CD8-positive, alpha-beta memory T cell (primary cell): ENCODE data around the gene SLC39A11. TPM values are rescaled to one million over a fixed set of nuclear protein-coding genes. Genes with fewer than 3 reads are reported as not detected.

Source experiments
- CTCF ChIA-PET: fragments of 350-600 bp; sonication (Branson Sonifier 250); formaldehyde crosslinking; loops from one replicate; lab custom pipeline; 2021; ENCODE audit warnings: antibody characterized with exemption; lab: Charles Lee
- POLR2A ChIA-PET: fragments of 350-600 bp; sonication (Branson Sonifier 250); formaldehyde crosslinking; loops from one replicate; lab custom pipeline; 2021; ENCODE audit warnings: antibody characterized with exemption; lab: Charles Lee
- DNase-seq, 5 donors: peaks; one replicate each; pipeline versions ENCODE4 v3.0.0 to v3.0.0-alpha.2; 2020 to 2022; ENCODE audit warnings: mixed read lengths in 1 of 5
- H3K27ac ChIP-seq: one replicate; pipeline ENCODE4 v1.7.0; 2013; ENCODE audit warnings: low read depth, mild to moderate bottlenecking, low read length, moderate library complexity
- H3K27me3 ChIP-seq: 2 replicates; pipeline ENCODE4 v1.7.0; 2013; ENCODE audit warnings: low read length, mild to moderate bottlenecking; ENCODE audit not compliant: insufficient read depth, poor library complexity, severe bottlenecking
- H3K36me3 ChIP-seq: 2 replicates; pipeline ENCODE4 v1.7.0; 2013; ENCODE audit warnings: mild to moderate bottlenecking, low read length, moderate library complexity; ENCODE audit not compliant: insufficient read depth
- H3K4me1 ChIP-seq: 2 replicates; pipeline ENCODE4 v1.7.0; 2013; ENCODE audit warnings: mild to moderate bottlenecking, low read length, moderate library complexity; ENCODE audit not compliant: insufficient read depth
- H3K4me3 ChIP-seq: 2 replicates; pipeline ENCODE4 v1.7.0; 2013; ENCODE audit warnings: mild to moderate bottlenecking, low read length
- H3K9me3 ChIP-seq: 2 replicates; pipeline ENCODE4 v1.7.0; 2013; ENCODE audit warnings: mild to moderate bottlenecking, low read length
- H3K27ac Mint-ChIP-seq, 8 donors: one replicate each; pipeline ENCODE4 v1.8.0; 2020 to 2021; ENCODE audit warnings: mixed read lengths in 8 of 8, mild to moderate bottlenecking in 6 of 8, inconsistent platforms in 3 of 8, moderate library complexity in 3 of 8
- H3K27me3 Mint-ChIP-seq, 2 donors: one replicate each; pipeline ENCODE4 v1.8.0; 2020 to 2021; ENCODE audit warnings: mixed read lengths in 2 of 2, mild to moderate bottlenecking in 1 of 2, moderate library complexity in 1 of 2
- H3K36me3 Mint-ChIP-seq, 3 donors: one replicate each; pipeline ENCODE4 v1.8.0; 2020 to 2021; ENCODE audit warnings: mixed read lengths in 3 of 3, inconsistent platforms in 1 of 3, mild to moderate bottlenecking in 1 of 3
- H3K4me1 Mint-ChIP-seq, 3 donors: one replicate each; pipeline ENCODE4 v1.8.0; 2020 to 2021; ENCODE audit warnings: mixed read lengths in 3 of 3, inconsistent platforms in 1 of 3, mild to moderate bottlenecking in 1 of 3
- H3K4me3 Mint-ChIP-seq, 7 donors: one replicate each; pipeline ENCODE4 v1.8.0; 2020 to 2021; ENCODE audit warnings: mixed read lengths in 7 of 7, mild to moderate bottlenecking in 6 of 7, moderate library complexity in 4 of 7, inconsistent platforms in 2 of 7
- H3K9me3 Mint-ChIP-seq, 5 donors: one replicate each; pipeline ENCODE4 v1.8.0; 2020 to 2022; ENCODE audit warnings: mixed read lengths in 5 of 5, mild to moderate bottlenecking in 3 of 5, moderate library complexity in 2 of 5, inconsistent platforms in 1 of 5
- polyA plus RNA-seq: library from polyadenylated mRNA; unstranded; fragments of 300-500 nt; fragmentation: Illumina TruSeq; gene quantifications from one replicate; pipeline ENCODE4 v1.2.3, GENCODE V29; 2021
- total RNA-seq, 2 experiments: library from RNA; stranded (reverse); gene quantifications; one replicate each; pipeline ENCODE4 v1.2.3, GENCODE V29; 2021

Gene SLC39A11
- total and polyA plus RNA-seq, 3 experiments from 2014 or later, result 13.1 to 18.5 (median 17.2) TPM

DNA sequence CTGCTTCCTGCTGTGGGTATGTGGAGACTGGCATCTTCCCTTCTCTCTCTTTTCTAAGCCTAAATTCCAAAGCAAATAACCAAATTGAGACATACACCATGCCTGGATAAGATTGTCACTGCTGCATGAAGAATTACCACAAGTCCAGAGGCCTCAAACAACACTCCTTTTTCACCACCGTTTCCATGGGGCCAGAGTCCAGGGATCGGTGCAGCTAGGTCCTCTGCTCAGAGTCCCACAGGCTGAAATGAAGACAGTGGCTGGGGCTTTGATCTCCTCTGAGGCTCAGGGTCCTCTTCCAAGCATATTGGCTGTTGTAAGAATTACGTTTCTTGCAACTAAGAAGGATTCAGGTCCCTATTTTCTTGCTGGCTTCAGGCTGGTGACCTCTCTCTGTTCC lies 130.4 kb downstream of the SLC39A11 start:
- Mint-ChIP-seq H3K27me3 (peaks cover 0 to 3% of the 10 kb centered on the region in 2 donors), H3K9me3 (peaks cover 0 to 4% (median 2%) of the 10 kb centered on the region in 5 donors), H3K4me3 (no peak overlapping the region), H3K36me3 (peaks cover 0 to 3% (median 0%) of the 10 kb centered on the region in 3 donors), H3K27ac (no peak overlapping the region), H3K4me1 (no peaks in the 10 kb centered on the region)
- POLR2A ChIA-PET, result no interaction called here
- Histone ChIP-seq H3K9me3 (no peaks in the 10 kb centered on the region), H3K27me3 (no peaks in the 10 kb centered on the region), H3K4me1 (no peaks in the 10 kb centered on the region), H3K36me3 (no peaks in the 10 kb centered on the region), H3K27ac (no peak overlapping the region), H3K4me3 (no peak overlapping the region)
- DNase-seq, result no peak
- CTCF ChIA-PET, result no interaction called here

DNA sequence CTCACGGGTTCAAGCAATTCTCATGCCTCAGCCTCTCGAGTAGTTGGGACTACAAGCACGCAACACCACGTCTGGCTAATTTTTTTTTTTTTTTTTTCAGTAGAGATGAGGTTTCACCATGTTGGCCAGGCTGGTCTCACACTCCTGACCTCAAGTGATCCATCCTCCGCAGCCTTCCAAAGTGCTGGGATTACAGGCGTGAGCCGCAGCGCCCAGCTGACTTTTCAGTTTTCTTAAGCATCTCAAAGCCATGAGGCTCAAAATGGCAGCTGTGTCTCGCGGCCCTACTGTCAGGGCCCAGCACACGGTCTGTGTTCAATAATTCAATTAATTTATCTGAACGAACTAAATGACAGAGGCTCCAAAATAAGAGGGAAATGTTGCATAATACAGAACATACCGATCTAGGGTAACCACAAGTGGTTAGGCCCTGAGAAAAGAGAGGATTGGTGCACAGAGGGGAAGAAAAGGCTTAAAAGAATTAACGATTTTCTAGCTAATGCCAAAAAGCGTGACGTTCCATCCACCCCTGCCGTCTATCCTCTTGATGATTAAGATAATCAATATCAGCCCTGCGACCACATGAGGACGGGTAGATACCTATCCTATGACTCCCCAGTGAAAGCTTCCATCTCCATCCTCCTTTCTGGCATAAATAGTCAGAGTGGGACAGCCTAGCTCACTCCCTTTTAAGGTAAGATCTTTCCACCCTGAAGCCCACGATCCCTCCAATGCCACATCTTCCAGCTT lies 136.9 kb downstream of the SLC39A11 start:
- Histone ChIP-seq H3K4me3 (no peak overlapping the region), H3K27ac (no peak overlapping the region), H3K4me1 (no peaks in the 10 kb centered on the region), H3K36me3 (no peaks in the 10 kb centered on the region), H3K27me3 (no peaks in the 10 kb centered on the region), H3K9me3 (no peaks in the 10 kb centered on the region)
- Mint-ChIP-seq H3K9me3 (peaks cover 0 to 4% (median 0%) of the 10 kb centered on the region in 5 donors), H3K36me3 (peaks cover 0 to 7% (median 3%) of the 10 kb centered on the region in 3 donors), H3K27ac (no peak overlapping the region), H3K4me1 (peaks cover 2 to 6% (median 3%) of the 10 kb centered on the region in 3 donors), H3K27me3 (no peaks in the 10 kb centered on the region), H3K4me3 (no peak overlapping the region)
- ChIA-PET CTCF (interaction anchor here (1.0 kb wide), 1 partner anchor 30 kb away, joined by 3 read pairs; no protein-coding TSS in a partner anchor), POLR2A (no interaction called here)
- no peak for DNase-seq

DNA sequence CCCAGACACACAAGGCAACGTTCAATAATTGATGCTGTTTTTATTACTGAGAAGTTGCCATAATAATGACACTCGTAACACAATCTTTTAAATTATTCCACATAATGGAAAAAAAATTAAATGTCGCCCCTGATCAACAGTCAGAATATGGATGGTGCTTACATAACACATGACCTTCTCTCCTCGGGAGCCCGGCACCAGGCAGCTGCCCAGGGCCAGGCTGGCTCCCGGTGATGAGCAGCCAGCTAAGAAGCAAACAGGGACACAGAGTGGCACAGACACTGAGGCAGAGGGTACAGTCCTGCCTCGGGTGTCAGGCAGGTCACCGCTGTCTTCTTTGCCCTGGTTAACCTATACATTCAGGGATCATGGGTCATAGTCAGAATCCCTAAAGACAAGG lies 137.9 kb downstream of the SLC39A11 start:
- Mint-ChIP-seq H3K9me3 (peaks cover 0 to 4% (median 0%) of the 10 kb centered on the region in 5 donors), H3K4me3 (no peak overlapping the region), H3K27ac (no peak overlapping the region), H3K4me1 (peaks cover 2 to 6% (median 3%) of the 10 kb centered on the region in 3 donors), H3K27me3 (no peaks in the 10 kb centered on the region), H3K36me3 (peaks cover 0 to 10% (median 3%) of the 10 kb centered on the region in 3 donors)
- H3K27me3 ChIP-seq, result no peaks in the 10 kb centered on the region
- H3K9me3 ChIP-seq, result no peaks in the 10 kb centered on the region
- DNase-seq, result no peak
- no peaks in the 10 kb centered on the region for H3K4me1 ChIP-seq
- H3K36me3 ChIP-seq, result no peaks in the 10 kb centered on the region
- no peak overlapping the region for H3K4me3 ChIP-seq
- CTCF ChIA-PET, result interaction anchor here (1.0 kb wide), 1 partner anchor 31 kb away, joined by 3 read pairs; no protein-coding TSS in a partner anchor
- POLR2A ChIA-PET, result no interaction called here
- H3K27ac ChIP-seq, result no peak overlapping the region

DNA sequence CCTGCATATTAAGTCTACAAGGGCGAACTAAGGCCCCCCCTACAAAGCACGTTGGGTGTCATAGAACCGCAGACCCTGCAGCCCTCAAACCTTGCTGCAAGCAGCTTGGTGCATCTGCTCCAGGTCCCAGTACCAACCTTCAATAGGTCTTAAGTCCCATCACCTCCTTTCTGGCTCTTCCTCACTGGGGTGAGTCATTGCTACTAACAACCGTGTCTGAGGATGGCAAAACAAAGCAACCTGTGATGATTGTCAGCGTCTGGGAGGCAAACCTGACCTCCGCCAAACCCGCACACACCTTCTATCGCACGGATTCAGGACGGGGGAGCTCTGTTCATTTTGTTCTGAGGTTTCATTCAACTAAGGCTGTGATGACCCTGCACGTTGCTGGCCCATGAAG lies 138.9 kb downstream of the SLC39A11 start:
- H3K4me1 ChIP-seq, result no peaks in the 10 kb centered on the region
- peak overlapping the region in 1 of 8 donors; percentile 51 for H3K27ac Mint-ChIP-seq

DNA sequence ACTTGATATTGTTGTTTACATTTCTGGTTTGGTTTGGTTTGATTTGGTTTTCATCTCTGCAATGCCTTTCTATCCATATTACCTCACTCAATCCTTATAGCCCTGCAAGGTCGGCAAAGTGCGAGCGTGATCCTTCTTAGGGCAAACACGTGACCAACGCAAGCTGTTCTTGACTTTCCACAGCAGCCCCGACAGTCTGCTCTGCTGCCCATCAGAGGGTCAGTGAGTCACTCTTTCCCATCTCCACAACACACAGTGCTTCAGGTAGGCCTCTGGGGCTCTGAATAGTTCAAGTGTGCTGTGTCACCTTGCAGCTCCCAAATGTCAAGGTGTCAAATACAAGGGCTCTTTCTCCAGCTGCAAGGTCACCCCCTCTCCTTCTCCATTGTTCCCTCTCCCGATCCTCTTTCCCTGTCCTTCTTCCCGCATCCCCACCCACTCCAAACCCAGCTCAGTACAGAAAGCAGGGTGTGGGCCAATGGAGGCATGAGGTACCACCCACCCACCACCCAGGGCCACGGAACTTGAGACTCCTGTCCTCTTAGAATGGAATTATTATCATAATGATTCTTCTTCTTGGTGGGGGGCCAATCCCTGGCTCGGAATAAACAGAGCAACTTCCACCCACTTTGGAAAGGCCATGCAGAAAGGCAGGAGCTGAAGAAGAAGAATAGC lies 139.7 kb downstream of the SLC39A11 start:
- no peak overlapping the region for H3K27ac ChIP-seq
- H3K4me3 Mint-ChIP-seq, result no peak overlapping the region
- H3K9me3 ChIP-seq, result no peaks in the 10 kb centered on the region
- peaks cover 8 to 16% (median 10%) of the 10 kb centered on the region in 3 donors for H3K36me3 Mint-ChIP-seq
- DNase-seq, result no peak
- H3K36me3 ChIP-seq, result no peaks in the 10 kb centered on the region
- no peaks in the 10 kb centered on the region for H3K27me3 Mint-ChIP-seq
- H3K4me3 ChIP-seq, result no peak overlapping the region
- peaks cover 0 to 2% (median 0%) of the 10 kb centered on the region in 5 donors for H3K9me3 Mint-ChIP-seq
- CTCF ChIA-PET, result interaction anchor here (0.9 kb wide), 1 partner anchor 17 kb away, joined by 3 read pairs; no protein-coding TSS in a partner anchor
- POLR2A ChIA-PET, result no interaction called here
- H3K27me3 ChIP-seq, result no peaks in the 10 kb centered on the region
- H3K4me1 Mint-ChIP-seq, result peaks cover 2 to 6% (median 3%) of the 10 kb centered on the region in 3 donors
- H3K4me1 ChIP-seq, result no peaks in the 10 kb centered on the region
- H3K27ac Mint-ChIP-seq, result peak overlapping the region in 1 of 8 donors; percentile 47

More for the DNA sequence above, 138.9 kb downstream of the SLC39A11 start:
- POLR2A ChIA-PET, result no interaction called here
- Histone ChIP-seq H3K27ac (no peak overlapping the region), H3K36me3 (no peaks in the 10 kb centered on the region), H3K9me3 (no peaks in the 10 kb centered on the region), H3K27me3 (no peaks in the 10 kb centered on the region), H3K4me3 (no peak overlapping the region)
- CTCF ChIA-PET, result interaction anchor here (0.9 kb wide), 1 partner anchor 16 kb away, joined by 3 read pairs; no protein-coding TSS in a partner anchor
- Mint-ChIP-seq H3K36me3 (peaks cover 2 to 10% (median 4%) of the 10 kb centered on the region in 3 donors), H3K9me3 (peaks cover 0 to 2% (median 0%) of the 10 kb centered on the region in 5 donors), H3K4me1 (peaks cover 2 to 6% (median 3%) of the 10 kb centered on the region in 3 donors), H3K4me3 (no peak overlapping the region), H3K27me3 (no peaks in the 10 kb centered on the region)
- no peak for DNase-seq

DNA sequence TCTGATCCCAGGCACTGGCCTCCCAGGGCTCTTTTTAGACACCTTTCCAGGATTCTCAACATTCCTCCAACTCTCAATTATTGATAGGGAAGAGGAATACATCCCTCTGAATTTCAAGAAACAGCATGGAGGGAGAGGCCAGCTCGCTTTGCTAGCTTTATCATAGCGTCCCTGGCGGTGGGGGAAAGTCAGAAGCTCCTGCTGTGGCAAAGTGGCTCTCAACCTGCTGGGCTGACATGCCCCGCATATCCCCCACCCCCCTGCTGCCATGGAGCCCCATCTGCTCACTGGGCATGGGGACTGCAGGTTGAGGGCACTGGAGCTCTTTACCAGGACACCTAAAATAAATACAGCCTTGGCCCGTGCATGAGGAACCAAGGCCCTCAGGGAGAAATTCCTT lies 140.3 kb downstream of the SLC39A11 start:
- H3K27ac ChIP-seq, result no peak overlapping the region
- Mint-ChIP-seq H3K27me3 (no peaks in the 10 kb centered on the region), H3K27ac (no peak overlapping the region), H3K4me3 (no peak overlapping the region), H3K4me1 (peaks cover 2 to 6% (median 3%) of the 10 kb centered on the region in 3 donors), H3K9me3 (peaks cover 0 to 2% (median 0%) of the 10 kb centered on the region in 5 donors), H3K36me3 (peaks cover 13 to 22% (median 13%) of the 10 kb centered on the region in 3 donors)
- no peaks in the 10 kb centered on the region for H3K27me3 ChIP-seq
- DNase-seq, result no peak
- no peaks in the 10 kb centered on the region for H3K9me3 ChIP-seq
- no peaks in the 10 kb centered on the region for H3K4me1 ChIP-seq
- H3K36me3 ChIP-seq, result no peaks in the 10 kb centered on the region
- CTCF ChIA-PET, result no interaction called here
- POLR2A ChIA-PET, result no interaction called here
- no peak overlapping the region for H3K4me3 ChIP-seq

DNA sequence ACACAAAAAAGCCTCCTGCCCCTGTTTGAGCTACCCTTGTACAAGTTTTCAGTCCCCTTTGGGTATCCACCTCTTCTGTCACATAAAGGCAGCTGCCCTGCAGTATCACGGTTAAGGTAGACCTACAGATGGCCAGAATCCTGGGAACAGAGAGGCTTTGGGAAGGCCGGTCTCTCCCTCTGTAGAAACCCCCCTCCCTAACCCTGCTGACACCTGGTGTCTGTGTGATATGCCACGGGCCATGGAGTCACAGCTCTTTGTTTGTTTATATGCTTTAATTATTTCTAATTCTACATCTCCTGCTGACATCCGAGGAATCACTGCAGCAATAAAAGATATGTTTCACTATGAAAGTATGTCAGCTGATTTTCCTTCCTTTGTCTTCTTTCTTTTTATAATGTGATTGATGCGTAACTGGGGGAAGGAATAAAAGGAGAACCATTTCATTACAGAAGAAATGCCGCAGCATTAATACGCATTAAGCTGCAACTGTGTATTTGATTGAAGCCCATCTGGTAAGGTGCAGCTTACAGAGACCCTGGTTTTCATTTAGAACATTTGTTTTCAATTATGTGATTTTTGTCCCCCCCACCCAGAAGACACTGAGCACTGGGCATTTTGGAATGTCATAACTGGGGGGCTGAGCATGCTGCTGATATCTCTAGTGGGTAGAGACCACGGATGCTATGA lies 142.1 kb downstream of the SLC39A11 start:
- H3K27ac Mint-ChIP-seq, result no peak overlapping the region
- DNase-seq, result no peak
- no peaks in the 10 kb centered on the region for H3K36me3 ChIP-seq
- no peaks in the 10 kb centered on the region for H3K27me3 Mint-ChIP-seq
- no peak overlapping the region for H3K4me3 Mint-ChIP-seq
- POLR2A ChIA-PET, result no interaction called here
- H3K27me3 ChIP-seq, result no peaks in the 10 kb centered on the region
- peaks cover 21 to 29% (median 26%) of the 10 kb centered on the region in 3 donors for H3K36me3 Mint-ChIP-seq
- no peaks in the 10 kb centered on the region for H3K4me1 ChIP-seq
- no peak overlapping the region for H3K4me3 ChIP-seq
- CTCF ChIA-PET, result no interaction called here
- H3K4me1 Mint-ChIP-seq, result peaks cover 0 to 3% (median 2%) of the 10 kb centered on the region in 3 donors
- H3K9me3 ChIP-seq, result no peaks in the 10 kb centered on the region
- no peak overlapping the region for H3K27ac ChIP-seq
- no peaks in the 10 kb centered on the region for H3K9me3 Mint-ChIP-seq
